ENCODE data around the gene ART3.

The ART3 gene

DNA sequence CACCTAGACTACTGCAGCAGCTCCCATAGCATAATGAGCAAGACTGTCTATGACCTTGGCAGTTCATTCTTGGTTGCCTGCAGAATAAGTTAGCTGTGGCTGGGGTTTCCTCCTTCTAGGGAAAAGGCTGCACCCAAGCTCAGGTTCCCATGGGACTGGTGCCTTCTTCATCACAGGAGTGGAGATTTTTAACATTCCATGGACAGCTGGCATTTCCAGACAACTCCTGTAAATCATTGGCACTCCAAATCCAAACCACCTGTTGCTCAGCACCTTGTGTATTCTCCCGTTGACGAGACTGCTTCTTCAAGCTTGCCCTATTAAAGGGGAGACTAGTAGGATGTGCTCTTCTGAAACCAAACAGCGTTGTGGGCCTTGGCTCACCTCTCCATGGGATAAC, 81.5 kb downstream of the ART3 start:
- TF ChIP-seq ZNF274 (IDR thresholded peaks at IDR 0.05; ENCODE audit: low read depth, low read length) = no peak
- TF ChIP-seq YY1 (IDR thresholded peaks at IDR 0.05; ENCODE audit: insufficient read depth, insufficient read length) = no peak
- TF ChIP-seq SUZ12 (IDR thresholded peaks at IDR 0.05; ENCODE audit: extremely low read depth, insufficient read depth, insufficient read length) = no peak
- H3K4me1 ChIP-seq (ENCODE audit: insufficient read depth, insufficient read length) = no peaks in the 10 kb centered on the region
- H3K27me3 ChIP-seq (ENCODE audit: insufficient read depth, insufficient read length) = no peaks in the 10 kb centered on the region
- DNase-seq (ENCODE audit: low read depth, low spot score) = no peak
- H3K36me3 ChIP-seq (ENCODE audit: insufficient read depth, insufficient read length, low read length) = no peaks in the 10 kb centered on the region
- no peaks in the 10 kb centered on the region; the same call in 1 of the 2 replicates for H3K9me3 ChIP-seq (ENCODE audit: insufficient read depth, low read length)
- H3K9ac ChIP-seq (ENCODE audit: insufficient read length, low read depth) = no peak overlapping the region
- no peak overlapping the region for H3K4me3 ChIP-seq (ENCODE audit: insufficient read length, low read depth)

DNA sequence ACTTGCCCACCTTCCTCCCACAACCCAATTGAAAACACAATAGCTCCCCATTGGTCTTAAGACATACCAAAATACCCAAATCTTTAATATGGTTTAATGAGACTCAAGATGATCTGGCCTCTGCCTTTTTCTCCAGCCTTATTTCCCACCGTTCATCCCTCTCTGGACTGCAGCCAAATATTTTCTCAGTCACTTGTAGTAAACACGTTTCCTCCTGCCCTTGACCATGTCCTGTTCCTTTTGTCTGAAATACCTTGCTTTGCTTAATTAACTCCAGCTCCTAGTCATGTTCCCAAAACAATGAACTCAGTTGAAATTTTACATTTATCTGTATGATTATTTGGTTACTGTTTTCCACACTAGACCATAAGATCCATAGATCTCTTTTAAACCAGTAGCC, 82.1 kb downstream of the ART3 start:
- no peaks in the 10 kb centered on the region for H3K4me1 ChIP-seq (ENCODE audit: insufficient read depth, insufficient read length)
- H3K27me3 ChIP-seq (ENCODE audit: insufficient read depth, insufficient read length) = no peaks in the 10 kb centered on the region
- no peak overlapping the region for H3K4me3 ChIP-seq (ENCODE audit: insufficient read length, low read depth)
- no peak overlapping the region for H3K9ac ChIP-seq (ENCODE audit: insufficient read length, low read depth)
- peaks cover 3% of the 10 kb centered on the region for H3K36me3 ChIP-seq (ENCODE audit: insufficient read depth, insufficient read length, low read length)
- TF ChIP-seq YY1 (IDR thresholded peaks at IDR 0.05; ENCODE audit: insufficient read depth, insufficient read length) = no peak
- TF ChIP-seq ZNF274 (IDR thresholded peaks at IDR 0.05; ENCODE audit: low read depth, low read length) = no peak
- no peak for TF ChIP-seq SUZ12 (IDR thresholded peaks at IDR 0.05; ENCODE audit: extremely low read depth, insufficient read depth, insufficient read length)
- no peak for DNase-seq (ENCODE audit: low read depth, low spot score)
- H3K9me3 ChIP-seq (ENCODE audit: insufficient read depth, low read length) = no peaks in the 10 kb centered on the region; the same call in 1 of the 2 replicates

DNA sequence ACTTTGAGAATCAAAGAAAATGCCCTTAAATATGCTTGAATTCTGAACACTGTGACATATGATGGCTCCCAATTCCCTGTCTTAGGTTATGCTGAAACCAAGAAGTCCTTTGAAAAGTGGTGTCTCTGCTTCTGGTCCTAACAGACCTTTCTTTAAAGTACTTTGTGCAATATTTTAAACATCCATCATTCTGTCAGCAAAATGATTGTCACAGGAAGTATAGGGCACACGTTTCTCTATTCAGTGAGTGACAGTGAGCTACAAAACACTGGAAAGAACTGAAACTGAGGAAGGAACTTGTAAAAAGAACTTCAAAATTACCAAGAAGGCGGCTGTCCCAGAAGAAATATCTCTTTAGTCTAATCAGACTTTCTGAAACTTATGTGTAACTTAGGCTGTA, 85.8 kb downstream of the ART3 start:
- Histone ChIP-seq H3K9ac (ENCODE audit: insufficient read length, low read depth) (no peak overlapping the region), H3K27me3 (ENCODE audit: insufficient read depth, insufficient read length) (no peaks in the 10 kb centered on the region), H3K4me3 (ENCODE audit: insufficient read length, low read depth) (no peak overlapping the region), H3K4me1 (ENCODE audit: insufficient read depth, insufficient read length) (no peaks in the 10 kb centered on the region), H3K36me3 (ENCODE audit: insufficient read depth, insufficient read length, low read length) (peaks cover 12% of the 10 kb centered on the region), H3K9me3 (ENCODE audit: insufficient read depth, low read length) (no peaks in the 10 kb centered on the region)
- no peak for DNase-seq (ENCODE audit: low read depth, low spot score)
- TF ChIP-seq ZNF274 (IDR thresholded peaks at IDR 0.05; ENCODE audit: low read depth, low read length) (no peak), YY1 (IDR thresholded peaks at IDR 0.05; ENCODE audit: insufficient read depth, insufficient read length) (no peak), SUZ12 (IDR thresholded peaks at IDR 0.05; ENCODE audit: extremely low read depth, insufficient read depth, insufficient read length) (no peak)
